Measurements from ENCODE around the gene CYP1B1. TPM values are rescaled to one million over a fixed set of nuclear protein-coding genes. Genes with fewer than 3 reads are reported as not detected.
"Not testable (repeated sequence)": the region's sequence is repeated elsewhere in the genome, so short reads cannot be mapped to it uniquely, and the experiment has no call there.

CYP1B1 gene
- total RNA-seq, 1 donor from 2014 or later = 2.5 TPM

GRCh38 chr2:38026846-38027245 is 49.1 kb downstream of the CYP1B1 start:
- TF ChIP-seq, protein P1, sequence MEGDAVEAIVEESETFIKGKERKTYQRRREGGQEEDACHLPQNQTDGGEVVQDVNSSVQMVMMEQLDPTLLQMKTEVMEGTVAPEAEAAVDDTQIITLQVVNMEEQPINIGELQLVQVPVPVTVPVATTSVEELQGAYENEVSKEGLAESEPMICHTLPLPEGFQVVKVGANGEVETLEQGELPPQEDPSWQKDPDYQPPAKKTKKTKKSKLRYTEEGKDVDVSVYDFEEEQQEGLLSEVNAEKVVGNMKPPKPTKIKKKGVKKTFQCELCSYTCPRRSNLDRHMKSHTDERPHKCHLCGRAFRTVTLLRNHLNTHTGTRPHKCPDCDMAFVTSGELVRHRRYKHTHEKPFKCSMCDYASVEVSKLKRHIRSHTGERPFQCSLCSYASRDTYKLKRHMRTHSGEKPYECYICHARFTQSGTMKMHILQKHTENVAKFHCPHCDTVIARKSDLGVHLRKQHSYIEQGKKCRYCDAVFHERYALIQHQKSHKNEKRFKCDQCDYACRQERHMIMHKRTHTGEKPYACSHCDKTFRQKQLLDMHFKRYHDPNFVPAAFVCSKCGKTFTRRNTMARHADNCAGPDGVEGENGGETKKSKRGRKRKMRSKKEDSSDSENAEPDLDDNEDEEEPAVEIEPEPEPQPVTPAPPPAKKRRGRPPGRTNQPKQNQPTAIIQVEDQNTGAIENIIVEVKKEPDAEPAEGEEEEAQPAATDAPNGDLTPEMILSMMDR (IDR thresholded peaks at IDR 0.05; ENCODE audit: insufficient read depth, low read length, poor library complexity, severe bottlenecking) = no peak
- no peak for DNase-seq (ENCODE audit: low read depth)
- Histone ChIP-seq H3K4me3 (ENCODE audit: low read depth, low read length) (no peak overlapping the region), H3K27me3 (ENCODE audit: control insufficient read depth, insufficient read depth, low read length) (no peaks in the 10 kb centered on the region), H3K36me3 (ENCODE audit: control insufficient read depth, insufficient read depth, low read length) (no peaks in the 10 kb centered on the region)

GRCh38 chr2:38021589-38021988 is 54.4 kb downstream of the CYP1B1 start:
- Histone ChIP-seq H3K4me3 (ENCODE audit: low read depth, low read length) (no peak overlapping the region), H3K27me3 (ENCODE audit: control insufficient read depth, insufficient read depth, low read length) (no peaks in the 10 kb centered on the region), H3K36me3 (ENCODE audit: control insufficient read depth, insufficient read depth, low read length) (no peaks in the 10 kb centered on the region)
- DNase-seq (ENCODE audit: low read depth) = no peak
- TF ChIP-seq, protein P1 (IDR thresholded peaks at IDR 0.05; ENCODE audit: insufficient read depth, low read length, poor library complexity, severe bottlenecking) = no peak

- DNase-seq (ENCODE audit: low read depth); H3K27me3 ChIP-seq (ENCODE audit: control insufficient read depth, insufficient read depth, low read length); H3K36me3 ChIP-seq (ENCODE audit: control insufficient read depth, insufficient read depth, low read length); H3K4me3 ChIP-seq (ENCODE audit: low read depth, low read length): not testable (repeated sequence)
These were observed 55.4 kb downstream of the CYP1B1 start for GRCh38 chr2:38020359-38021069.

GRCh38 chr2:38017836-38018235 is 58.1 kb downstream of the CYP1B1 start:
- DNase-seq (ENCODE audit: low read depth) = no peak
- TF ChIP-seq, protein P1 (IDR thresholded peaks at IDR 0.05; ENCODE audit: insufficient read depth, low read length, poor library complexity, severe bottlenecking) = no peak
- no peaks in the 10 kb centered on the region for H3K36me3 ChIP-seq (ENCODE audit: control insufficient read depth, insufficient read depth, low read length)

More at GRCh38 chr2:38017836-38018235, 58.1 kb downstream of the CYP1B1 start:
- Histone ChIP-seq H3K4me3 (ENCODE audit: low read depth, low read length) (no peak overlapping the region), H3K27me3 (ENCODE audit: control insufficient read depth, insufficient read depth, low read length) (no peaks in the 10 kb centered on the region)

Other genes with a start within 250 kb of the CYP1B1 start
- 2.7 and 4.7 TPM in 2 replicates for gene RMDN2, start 150.9 kb downstream of the CYP1B1 start, total RNA-seq